SK-N-SH (cell line): ENCODE measurements around the gene KIF25. TPM values are rescaled to one million over a fixed set of nuclear protein-coding genes. Genes with fewer than 3 reads are reported as not detected.

Experiments used
- CTCF ChIA-PET: fragments of 300-600, 350-600 bp; formaldehyde crosslinking; extraction: SDS; loops from one replicate; lab custom pipeline; 2021; lab: Yijun Ruan, JAX
- POLR2A ChIA-PET: fragments of 350-600 bp; sonication (Branson Sonifier 250); formaldehyde crosslinking; extraction: SDS; loops from one replicate; lab custom pipeline; 2020; ENCODE audit warnings: antibody characterized with exemption, inconsistent platforms; lab: Yijun Ruan, JAX
- DNase-seq: peaks from one replicate; pipeline ENCODE4 v3.0.0; 2012
- H2AFZ ChIP-seq: fragments of 200-600 bp; sonication (generic); 2 replicates; pipeline ENCODE4 v1.8.1; 2016; ENCODE audit warnings: antibody characterized with exemption, mild to moderate bottlenecking, low read depth
- H3F3A ChIP-seq: fragments of 200-600 bp; sonication (generic); replicated peaks from 2 replicates; pipeline ENCODE3; 2016; ENCODE audit warnings: antibody characterized with exemption, mild to moderate bottlenecking; ENCODE audit not compliant: insufficient read depth
- H3K27ac ChIP-seq, 2 experiments: fragments of 200-500 bp in 1 of 2; fragments of 200-600 bp in 1 of 2; sonication (Bioruptor generic) in 1 of 2; sonication (generic), shearing (Covaris generic) in 1 of 2; 2 replicates each; pipeline versions ENCODE4 v1.5.1 to v1.6.1; 2014 to 2016; ENCODE audit warnings: low read depth in 2 of 2, inconsistent platforms in 1 of 2, low read length in 1 of 2, mild to moderate bottlenecking in 1 of 2, mixed read lengths in 1 of 2
- H3K27me3 ChIP-seq: fragments of 200-600 bp; sonication (generic), shearing (Covaris generic); 2 replicates; pipeline ENCODE4 v1.6.1; 2016; ENCODE audit warnings: mixed run types; ENCODE audit not compliant: insufficient read depth
- H3K36me3 ChIP-seq, 2 experiments: fragments of 200-500 bp in 1 of 2; fragments of 200-600 bp in 1 of 2; sonication (Bioruptor generic) in 1 of 2; sonication (generic) in 1 of 2; replicated peaks in 1 of 2; 2 replicates each; pipeline versions ENCODE3 to v1.5.1; 2014 to 2016; ENCODE audit warnings: low read length in 1 of 2, mild to moderate bottlenecking in 1 of 2; ENCODE audit not compliant: insufficient read depth in 2 of 2, control insufficient read depth in 1 of 2
- H3K4me1 ChIP-seq, 2 experiments: fragments of 200-500 bp in 1 of 2; fragments of 200-600 bp in 1 of 2; sonication (Bioruptor generic) in 1 of 2; sonication (generic), shearing (Covaris generic) in 1 of 2; 2 replicates each; pipeline versions ENCODE4 v1.5.1 to v1.6.1; 2014 to 2016; ENCODE audit warnings: low read depth in 1 of 2, low read length in 1 of 2, mixed run types in 1 of 2; ENCODE audit not compliant: insufficient read depth in 2 of 2, control insufficient read depth in 1 of 2
- H3K4me2 ChIP-seq: fragments of 200-600 bp; sonication (generic), shearing (Covaris generic); 2 replicates; pipeline ENCODE4 v1.6.1; 2017; ENCODE audit warnings: mixed run types
- H3K4me3 ChIP-seq, 2 experiments: fragments of 200-500 bp in 1 of 2; fragments of 200-600 bp in 1 of 2; sonication (Bioruptor generic) in 1 of 2; sonication (generic), shearing (Covaris generic) in 1 of 2; 2 replicates each; pipeline versions ENCODE4 v1.5.1 to v1.8.1; 2014 to 2016; ENCODE audit warnings: low read depth in 2 of 2, inconsistent platforms in 1 of 2, low read length in 1 of 2, mild to moderate bottlenecking in 1 of 2, mixed read lengths in 1 of 2, moderate library complexity in 1 of 2
- H3K79me2 ChIP-seq: fragments of 200-600 bp; sonication (generic); 2 replicates; pipeline ENCODE4 v1.8.1; 2017; ENCODE audit warnings: mild to moderate bottlenecking; ENCODE audit not compliant: insufficient read depth
- H3K9ac ChIP-seq: fragments of 200-600 bp; sonication (generic); 2 replicates; pipeline ENCODE4 v1.6.1; 2017; ENCODE audit warnings: mixed run types
- H3K9me2 ChIP-seq: fragments of 200-600 bp; sonication (generic); 2 replicates; pipeline ENCODE4 v1.6.1; 2017; ENCODE audit warnings: mixed run types
- H3K9me3 ChIP-seq: fragments of 200-600 bp; sonication (generic); 2 replicates; pipeline ENCODE4 v1.6.1; 2017; ENCODE audit warnings: mixed run types, mild to moderate bottlenecking, moderate library complexity
- H4K20me1 ChIP-seq: fragments of 200-600 bp; sonication (generic); 2 replicates; pipeline ENCODE4 v1.6.1; 2017; ENCODE audit warnings: mild to moderate bottlenecking, mixed run types; ENCODE audit not compliant: insufficient read depth
- CTCF ChIP-seq: fragments of 200-600 bp; sonication (generic); IDR thresholded peaks from 2 replicates; pipeline ENCODE4 v1.6.1; 2017; ENCODE audit warnings: antibody characterized with exemption, mild to moderate bottlenecking, moderate library complexity
- EP300 ChIP-seq, 2 experiments: IDR thresholded peaks; 2 replicates each; pipeline versions ENCODE4 v1.4.0 to v1.6.1; 2012; ENCODE audit warnings: borderline replicate concordance in 1 of 2, low read depth in 1 of 2, low read length in 1 of 2
- EZH2phosphoT487 ChIP-seq: fragments of 200-600 bp; sonication (generic); IDR thresholded peaks from 2 replicates; pipeline ENCODE4 v1.6.1; 2017; ENCODE audit warnings: low read depth, mixed run types, mild to moderate bottlenecking, antibody characterized with exemption, moderate library complexity, borderline replicate concordance
- FOXJ3 ChIP-seq: sonication (generic); formaldehyde crosslinking; IDR thresholded peaks from 2 replicates; pipeline ENCODE4 v1.5.1; 2020; ENCODE audit warnings: mild to moderate bottlenecking, missing genetic modification reagents
- GABPA ChIP-seq: IDR thresholded peaks from 2 replicates; pipeline ENCODE4 v1.4.0; 2012; ENCODE audit warnings: low read depth, mild to moderate bottlenecking
- MEF2A ChIP-seq: IDR thresholded peaks from 2 replicates; pipeline ENCODE4 v1.4.0; 2012; ENCODE audit warnings: low read depth, borderline replicate concordance
- PBX3 ChIP-seq: IDR thresholded peaks from 2 replicates; pipeline ENCODE4; 2012
- RXRA ChIP-seq: IDR thresholded peaks from 2 replicates; pipeline ENCODE4 v1.4.0; 2012; ENCODE audit warnings: low read depth, mild to moderate bottlenecking, borderline replicate concordance
- SIN3A ChIP-seq: IDR thresholded peaks from 2 replicates; pipeline ENCODE4 v1.6.1; 2012; ENCODE audit warnings: low read depth, mild to moderate bottlenecking, low read length, moderate library complexity, borderline replicate concordance
- TCF12 ChIP-seq: IDR thresholded peaks from 2 replicates; pipeline ENCODE4 v1.4.0; 2012
- USF1 ChIP-seq: IDR thresholded peaks from 2 replicates; pipeline ENCODE4 v1.4.0; 2012; ENCODE audit warnings: low read depth, borderline replicate concordance
- USF2 ChIP-seq: fragments of 150-350 bp; IDR thresholded peaks from 2 replicates; pipeline ENCODE4 v1.6.1; 2017; ENCODE audit warnings: antibody characterized with exemption, low read length, low read depth, borderline replicate concordance
- YY1 ChIP-seq: IDR thresholded peaks from 2 replicates; pipeline ENCODE4 v1.4.0; 2012; ENCODE audit warnings: low read depth, mild to moderate bottlenecking
- ZBTB33 ChIP-seq: IDR thresholded peaks from 2 replicates; pipeline ENCODE4 v1.4.0; 2012; ENCODE audit warnings: low read depth, borderline replicate concordance
- WGBS: methylation state at CpG from one replicate; pipeline ENCODE4 v1.1.6; 2017; ENCODE audit warnings: low lambda C conversion rate; 5-methylcytosine and 5-hydroxymethylcytosine counted together
- polyA plus RNA-seq, 3 experiments: library from polyadenylated mRNA; depleted of rRNA; stranded (reverse); fragments of >200 nt; gene quantifications; 2 replicates each; pipeline ENCODE4 v1.2.3, GENCODE V29; 2012

KIF25 gene
- polyA plus RNA-seq, 1 of the 3 experiments (the other 2 are of a cell fraction): not detected

GRCh38 chr6:168086066-168086465 lies 88.6 kb downstream of the KIF25 start:
- H3K4me2 ChIP-seq: no peak overlapping the region
- no peak overlapping the region for H3K27ac ChIP-seq
- no peaks in the 10 kb centered on the region for H3K9me3 ChIP-seq
- H3K9ac ChIP-seq: no peak overlapping the region
- H4K20me1 ChIP-seq: no peaks in the 10 kb centered on the region
- no peak overlapping the region for H2AFZ ChIP-seq
- no peaks in the 10 kb centered on the region for H3K27me3 ChIP-seq
- no peak for DNase-seq
- ChIA-PET CTCF (no interaction called here), POLR2A (no interaction called here)
- no peaks in the 10 kb centered on the region for H3K9me2 ChIP-seq
- no peaks in the 10 kb centered on the region for H3K36me3 ChIP-seq
- H3K4me3 ChIP-seq: no peak overlapping the region
- H3K4me1 ChIP-seq: no peaks in the 10 kb centered on the region; a peak in 1 of 4 replicates
- no peaks in the 10 kb centered on the region for H3K79me2 ChIP-seq
- H3F3A ChIP-seq: no peaks in the 10 kb centered on the region
- WGBS: 37% methylated on average over 2 of the region's 10 CpGs
- no peak for TF ChIP-seq ZBTB33
- TF ChIP-seq PBX3: no peak
- no peak for TF ChIP-seq TCF12
- TF ChIP-seq EZH2phosphoT487: no peak
- no peak for TF ChIP-seq USF1
- no peak for TF ChIP-seq RXRA
- TF ChIP-seq CTCF: no peak
- no peak for TF ChIP-seq YY1
- no peak for TF ChIP-seq MEF2A
- no peak for TF ChIP-seq EP300 (IDR thresholded peaks at IDR 0.05; ENCODE audit: borderline replicate concordance in 1 of 2, low read depth in 1 of 2, low read length in 1 of 2)
- TF ChIP-seq USF2: no peak
- TF ChIP-seq GABPA: no peak
- no peak for TF ChIP-seq FOXJ3 (CRISPR knock-in tag)
- TF ChIP-seq SIN3A: no peak
- TF ChIP-seq, all 33 proteins: peak for 0
